Transverse colon (tissue), 4 donors: ENCODE results near the gene PSD. TPM values are rescaled to one million over a fixed set of nuclear protein-coding genes. Genes with fewer than 3 reads are reported as not detected.
A peak's percentile ranks its signal among the peaks of the same experiment; 100 is the strongest.

ENCODE experiments used
- DNase-seq: peaks from one replicate; pipeline ENCODE4 v3.0.0-alpha.2; 2019
- H3K27ac ChIP-seq, 4 donors: fragments of 200-600 bp; sonication (generic); 2 replicates each; pipeline ENCODE4 v1.5.1; 2016 to 2018; ENCODE audit warnings: inconsistent platforms in 4 of 4
- H3K27me3 ChIP-seq: fragments of 200-600 bp; sonication (generic); 2 replicates; pipeline ENCODE4 v1.5.1; 2017; ENCODE audit warnings: inconsistent platforms
- H3K36me3 ChIP-seq, 4 donors: fragments of 200-600 bp; sonication (generic); 2 replicates each; pipeline ENCODE4 v1.5.1; 2017 to 2019; ENCODE audit warnings: inconsistent platforms in 4 of 4
- H3K4me1 ChIP-seq, 4 donors: fragments of 200-600 bp; sonication (generic); 2 replicates each; pipeline ENCODE4 v1.5.1; 2017 to 2020; ENCODE audit warnings: inconsistent platforms in 4 of 4
- H3K4me3 ChIP-seq, 4 donors: fragments of 200-600 bp; sonication (generic); 1 replicate in 1 of 4; 2 replicates in 3 of 4; pipeline versions ENCODE4 v1.5.1 to v1.6.1; 2017 to 2019; ENCODE audit warnings: inconsistent platforms in 4 of 4
- H3K9me3 ChIP-seq, 2 donors: fragments of 200-600 bp; sonication (generic); 2 replicates each; pipeline ENCODE4 v1.5.1; 2017 to 2019; ENCODE audit warnings: inconsistent platforms in 2 of 2
- EP300 ChIP-seq: sonication (generic); formaldehyde crosslinking; IDR thresholded peaks from one replicate; pipeline ENCODE4 v1.6.1; 2017; ENCODE audit warnings: antibody characterized with exemption, low read depth
- POLR2A ChIP-seq: fragments of 450-650 bp; IDR thresholded peaks from one replicate; pipeline ENCODE4 v1.6.1; 2016; ENCODE audit warnings: antibody characterized with exemption, mild to moderate bottlenecking, moderate library complexity
- POLR2AphosphoS5 ChIP-seq, 3 donors: sonication (generic); formaldehyde crosslinking; IDR thresholded peaks; one replicate each; pipeline ENCODE4 v1.6.1; 2016; ENCODE audit warnings: antibody characterized with exemption in 3 of 3
- WGBS, 2 donors: methylation state at CpG; one replicate each; pipeline ENCODE4 v1.1.5; 2018; ENCODE audit warnings: low coverage in 1 of 2; 5-methylcytosine and 5-hydroxymethylcytosine counted together
- in situ Hi-C, 4 donors: fragments of 200-750 bp; cut with MboI; loops; one replicate each; pipeline versions ENCODE4 v1.15.0 to v1.15.1; 2017; ENCODE audit warnings: low sequenced_read_pairs in 3 of 4, low pct_ligation_motif_present in 1 of 4, low pct_unique_long_range_greater_than_20kb in 1 of 4
- intact Hi-C: fragments of 100-400 bp; cut with DNase I; formaldehyde crosslinking; loops from one replicate; pipeline ENCODE4 v1.15.1; 2023; ENCODE audit warnings: low total_unique reads
- total RNA-seq, 4 donors: library from RNA; depleted of rRNA; stranded (reverse); fragments of >200 nt; gene quantifications; one replicate each; pipeline ENCODE4 v1.1.0, GENCODE V29; 2016
- TF ChIP-seq, protein P1 (sequence below), 5 experiments: fragments of 200-600 bp in 3 of 5; fragments of 450-650 bp in 2 of 5; sonication (generic) in 3 of 5; IDR thresholded peaks; 1 replicate in 2 of 5; 2 replicates in 3 of 5; pipeline ENCODE4 v1.5.1; 2016 to 2017; ENCODE audit warnings: antibody characterized with exemption in 5 of 5, inconsistent platforms in 3 of 5, mild to moderate bottlenecking in 2 of 5, moderate library complexity in 1 of 5

PSD gene
- total RNA-seq = 10 to 100 TPM; 38.9 to 56.1 (median 49.4) TPM

DNA sequence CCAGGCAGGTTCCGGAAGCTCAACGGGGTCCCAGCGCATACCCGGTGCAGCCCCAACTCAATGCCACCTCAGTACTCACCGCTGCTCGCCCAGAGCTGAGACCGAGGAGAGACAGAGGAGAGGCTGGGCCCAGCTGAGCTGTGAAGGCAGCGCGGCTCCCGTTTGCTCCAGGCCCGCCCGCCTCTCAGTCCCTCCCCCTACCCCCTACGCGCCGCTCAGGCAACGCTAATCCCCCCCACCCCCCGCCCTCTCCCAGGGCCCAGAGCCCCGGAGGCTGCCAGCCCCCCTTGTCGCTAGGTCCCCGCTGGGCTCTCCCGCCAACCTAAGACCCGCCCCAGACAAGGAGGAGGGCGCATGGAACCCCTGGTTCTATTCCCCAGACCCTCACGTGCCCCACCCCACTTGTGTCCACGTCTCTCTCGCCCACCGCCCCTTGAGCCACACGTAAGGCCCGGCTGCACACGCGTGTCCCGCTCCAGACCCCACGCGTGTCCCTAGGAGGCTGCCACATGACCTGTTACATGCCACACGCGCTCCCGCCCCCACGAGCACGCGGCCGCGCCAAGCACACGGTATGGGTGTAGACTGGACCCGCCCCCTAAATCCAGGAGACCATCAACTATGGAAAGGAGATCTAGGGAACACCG lies at the start of gene PSD:
Gene PSD, minus strand, starts transcription at position 164 of the 647 bp plus-strand sequence. CDS start 1,747 bp downstream, outside the sequence.
- H3K9me3 ChIP-seq = no peaks in the 10 kb centered on the region
- intact Hi-C loops (no loop called here), in situ Hi-C loops (no loop called here)
- H3K27me3 ChIP-seq = peaks cover 52% of the 10 kb centered on the region
- peak within 1 kb of the TSS in 2 of 4 donors; percentile 94 to 96 for H3K27ac ChIP-seq
- WGBS, 2 donors = 10 to 15% methylated on average over 2 to 31 of the region's 45 CpGs
- H3K4me1 ChIP-seq = peaks cover 26 to 35% (median 32%) of the 10 kb centered on the region in 4 donors
- TF ChIP-seq POLR2A = no peak
- TF ChIP-seq EP300 = no peak
- TF ChIP-seq POLR2AphosphoS5 (IDR thresholded peaks at IDR 0.05) = no peak
- TF ChIP-seq, protein P1, sequence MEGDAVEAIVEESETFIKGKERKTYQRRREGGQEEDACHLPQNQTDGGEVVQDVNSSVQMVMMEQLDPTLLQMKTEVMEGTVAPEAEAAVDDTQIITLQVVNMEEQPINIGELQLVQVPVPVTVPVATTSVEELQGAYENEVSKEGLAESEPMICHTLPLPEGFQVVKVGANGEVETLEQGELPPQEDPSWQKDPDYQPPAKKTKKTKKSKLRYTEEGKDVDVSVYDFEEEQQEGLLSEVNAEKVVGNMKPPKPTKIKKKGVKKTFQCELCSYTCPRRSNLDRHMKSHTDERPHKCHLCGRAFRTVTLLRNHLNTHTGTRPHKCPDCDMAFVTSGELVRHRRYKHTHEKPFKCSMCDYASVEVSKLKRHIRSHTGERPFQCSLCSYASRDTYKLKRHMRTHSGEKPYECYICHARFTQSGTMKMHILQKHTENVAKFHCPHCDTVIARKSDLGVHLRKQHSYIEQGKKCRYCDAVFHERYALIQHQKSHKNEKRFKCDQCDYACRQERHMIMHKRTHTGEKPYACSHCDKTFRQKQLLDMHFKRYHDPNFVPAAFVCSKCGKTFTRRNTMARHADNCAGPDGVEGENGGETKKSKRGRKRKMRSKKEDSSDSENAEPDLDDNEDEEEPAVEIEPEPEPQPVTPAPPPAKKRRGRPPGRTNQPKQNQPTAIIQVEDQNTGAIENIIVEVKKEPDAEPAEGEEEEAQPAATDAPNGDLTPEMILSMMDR (IDR thresholded peaks at IDR 0.05) = no peak
- peak within 1 kb of the TSS in 3 of 4 donors; percentile 60 to 77 (median 67) for H3K4me3 ChIP-seq
- no peaks in the 10 kb centered on the region for H3K36me3 ChIP-seq
- no peak for DNase-seq

DNA sequence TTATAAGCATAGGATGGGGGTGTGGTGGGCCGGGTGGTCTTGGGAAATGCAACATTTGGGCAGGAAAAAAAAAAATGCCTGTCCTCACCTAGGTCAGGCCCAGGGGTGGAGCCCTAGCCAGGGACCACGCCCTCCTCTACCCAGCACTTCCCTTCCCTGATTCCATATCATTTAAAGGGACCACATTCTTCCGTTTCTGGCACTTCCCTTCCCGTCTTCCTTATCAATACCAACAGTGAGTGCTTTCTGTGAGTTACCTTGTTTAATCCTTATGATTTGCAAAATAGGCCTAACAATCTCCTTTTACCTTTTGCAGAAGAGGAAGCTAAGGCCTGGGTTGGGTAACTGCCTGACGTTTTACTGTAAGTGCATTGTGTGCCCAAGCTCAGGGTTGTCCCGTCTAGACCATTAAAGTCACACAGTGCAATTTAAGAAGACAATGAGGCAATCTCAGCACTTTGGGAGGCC lies 49.4 kb upstream of the PSD start:
- intact Hi-C loops = no loop called here
- H3K9me3 ChIP-seq = no peaks in the 10 kb centered on the region
- WGBS, 2 donors = 18 to 41% methylated on average over 4 to 6 of the region's 6 CpGs
- peak; percentile 68 for DNase-seq
- in situ Hi-C loops = no loop called here
- H3K36me3 ChIP-seq = no peaks in the 10 kb centered on the region
- no peak for TF ChIP-seq POLR2AphosphoS5 (IDR thresholded peaks at IDR 0.05)
- no peak for TF ChIP-seq POLR2A
- TF ChIP-seq EP300 = no peak
- TF ChIP-seq, protein P1 (IDR thresholded peaks at IDR 0.05) = no peak
- peaks cover 0 to 18% (median 3%) of the 10 kb centered on the region in 4 donors for H3K4me1 ChIP-seq
- H3K27me3 ChIP-seq = no peaks in the 10 kb centered on the region
- peak overlapping the region in 2 of 4 donors; percentile 7 to 17 for H3K4me3 ChIP-seq
- peak overlapping the region; percentile 17 to 74 (median 62) for H3K27ac ChIP-seq

DNA sequence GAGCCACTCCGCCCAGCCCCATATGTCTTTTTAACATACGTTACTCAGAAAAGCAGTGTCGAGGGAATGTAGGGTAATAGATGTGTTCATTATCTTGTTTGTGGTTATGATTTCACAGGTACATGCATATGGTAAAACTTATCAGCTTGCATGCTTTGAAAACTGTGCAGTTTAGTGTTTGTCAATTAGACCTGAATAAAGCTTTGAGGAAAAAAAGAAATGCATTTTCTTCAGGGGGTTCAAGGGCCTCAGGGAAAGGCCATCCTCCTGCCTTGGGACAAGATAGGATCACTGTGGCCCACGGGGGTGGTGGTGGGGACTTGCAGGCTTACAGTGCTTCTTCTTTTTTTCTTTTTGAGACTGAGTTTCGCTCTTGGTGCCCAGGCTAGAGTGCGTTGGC lies 48.7 kb upstream of the PSD start:
- no peaks in the 10 kb centered on the region for H3K9me3 ChIP-seq
- intact Hi-C loops = no loop called here
- WGBS, 2 donors = 79 to 80% methylated on average over 5 to 6 of the region's 6 CpGs
- TF ChIP-seq POLR2A = no peak
- TF ChIP-seq, protein P1 (IDR thresholded peaks at IDR 0.05) = no peak
- no peak for TF ChIP-seq POLR2AphosphoS5 (IDR thresholded peaks at IDR 0.05)
- no peak for TF ChIP-seq EP300
- no peak overlapping the region for H3K4me3 ChIP-seq
- no peaks in the 10 kb centered on the region for H3K36me3 ChIP-seq
- peaks cover 0 to 25% (median 9%) of the 10 kb centered on the region in 4 donors for H3K4me1 ChIP-seq
- peak overlapping the region in 3 of 4 donors; percentile 57 to 74 (median 67) for H3K27ac ChIP-seq
- in situ Hi-C loops = no loop called here
- DNase-seq = no peak
- no peaks in the 10 kb centered on the region for H3K27me3 ChIP-seq

DNA sequence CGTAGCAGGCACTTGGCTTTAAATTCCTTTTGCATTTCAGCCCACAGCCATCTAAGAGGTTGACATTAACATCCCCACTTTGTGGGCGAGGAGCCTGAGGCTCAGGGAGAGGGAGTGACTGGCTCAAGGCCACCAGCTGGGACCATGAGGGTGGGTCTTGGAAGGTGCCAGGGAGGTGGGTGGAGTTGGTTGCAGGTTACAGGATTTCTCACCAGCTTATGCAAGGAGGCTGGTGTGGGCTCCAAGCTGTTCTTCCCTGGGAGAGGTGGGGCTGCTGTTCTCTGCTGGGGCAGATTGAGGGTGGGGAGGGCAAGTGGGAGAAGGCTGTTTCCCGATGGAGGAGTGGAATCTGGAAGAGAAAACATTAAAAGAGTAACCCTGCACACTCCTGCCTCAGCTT lies 46.9 kb upstream of the PSD start:
- Histone ChIP-seq H3K27ac (no peak overlapping the region), H3K36me3 (no peaks in the 10 kb centered on the region), H3K4me3 (no peak overlapping the region), H3K4me1 (peaks cover 11 to 40% (median 21%) of the 10 kb centered on the region in 4 donors), H3K9me3 (no peaks in the 10 kb centered on the region), H3K27me3 (no peaks in the 10 kb centered on the region)
- TF ChIP-seq POLR2A (no peak), EP300 (no peak)
- TF ChIP-seq, protein P1 (IDR thresholded peaks at IDR 0.05) = no peak
- no peak for DNase-seq
- in situ Hi-C loops (no loop called here), intact Hi-C loops (no loop called here)
- 58 to 80% methylated on average over 1 to 3 of the region's 3 CpGs for WGBS, 2 donors
